Stomach (tissue), 9 donors: ENCODE measurements around the gene IGLON5. TPM values are rescaled to one million over a fixed set of nuclear protein-coding genes. Genes with fewer than 3 reads are reported as not detected.

Experiments
- DNase-seq, 2 donors: peaks; one replicate each; pipeline versions ENCODE4 v3.0.0 to v3.0.0-alpha.2; 2013 to 2019
- H3K27ac ChIP-seq, 5 donors: fragments of 200-600 bp in 4 of 5; sonication (generic) in 4 of 5; one replicate each; pipeline ENCODE4 v1.5.1; 2013 to 2019; ENCODE audit warnings: mild to moderate bottlenecking in 1 of 5, moderate library complexity in 1 of 5
- H3K27me3 ChIP-seq, 3 donors: fragments of 200-600 bp; sonication (generic); one replicate each; pipeline ENCODE4 v1.5.1; 2017 to 2019; ENCODE audit warnings: mixed run types in 1 of 3
- H3K36me3 ChIP-seq, 4 donors: fragments of 200-600 bp; sonication (generic); 1 replicate in 3 of 4; 2 replicates in 1 of 4; pipeline ENCODE4 v1.5.1; 2016 to 2019
- H3K4me1 ChIP-seq, 4 donors: fragments of 200-600 bp; sonication (generic); one replicate each; pipeline ENCODE4 v1.5.1; 2016 to 2019
- H3K4me3 ChIP-seq, 4 donors: fragments of 200-600 bp; sonication (generic) in 3 of 4; one replicate each; pipeline ENCODE4 v1.5.1; 2016 to 2019; ENCODE audit warnings: mild to moderate bottlenecking in 1 of 4
- H3K9me3 ChIP-seq, 4 donors: fragments of 200-600 bp; sonication (generic); one replicate each; pipeline ENCODE4 v1.5.1; 2016 to 2019
- EP300 ChIP-seq: sonication (generic); formaldehyde crosslinking; IDR thresholded peaks from one replicate; pipeline ENCODE4 v1.6.1; 2017; ENCODE audit warnings: antibody characterized with exemption
- POLR2A ChIP-seq, 4 donors: fragments of 450-650 bp; IDR thresholded peaks; one replicate each; pipeline ENCODE4 v1.6.1; 2016; ENCODE audit warnings: antibody characterized with exemption in 4 of 4, control low read depth in 2 of 4, mild to moderate bottlenecking in 1 of 4, moderate library complexity in 1 of 4
- POLR2AphosphoS5 ChIP-seq, 3 donors: sonication (generic); formaldehyde crosslinking; IDR thresholded peaks; one replicate each; pipeline ENCODE4 v1.6.1; 2016; ENCODE audit warnings: antibody characterized with exemption in 3 of 3
- WGBS, 5 donors: extraction: QIAGEN DNeasy Blood & Tissue Kit in 3 of 5; methylation state at CpG; one replicate each; pipeline versions ENCODE4 v1.1.5 to v1.1.7; 2013 to 2018; 5-methylcytosine and 5-hydroxymethylcytosine counted together
- intact Hi-C: fragments of 100-400 bp; cut with DNase I; formaldehyde crosslinking; loops from one replicate; pipeline ENCODE4 v1.15.1; 2023; ENCODE audit warnings: low total_unique reads
- polyA plus RNA-seq, 3 donors: library from polyadenylated mRNA; stranded (reverse); fragments of 200-250 nt; gene quantifications; one replicate each; pipeline ENCODE4 v1.2.3, GENCODE V29; 2013
- total RNA-seq, 5 donors: library from RNA; depleted of rRNA; stranded (reverse); fragments of >200 nt; gene quantifications; one replicate each; pipeline versions ENCODE4 v1.1.0 to v1.2.3, GENCODE V29; 2014 to 2016
- TF ChIP-seq, protein P1 (sequence below), 7 experiments: fragments of 450-650 bp in 4 of 7; fragments of 200-600 bp in 3 of 7; sonication (generic) in 3 of 7; IDR thresholded peaks; one replicate each; pipeline ENCODE4 v1.5.1; 2016 to 2019; ENCODE audit warnings: antibody characterized with exemption in 7 of 7, control low read depth in 2 of 7, mild to moderate bottlenecking in 1 of 7
- donor health status: healthy with polysubstance abuse.
- donor health status: Bipolar disorder and iron deficiency.
- donor health status: healthy.

IGLON5 gene
- total and polyA plus RNA-seq, 8 donors: 0.13 to 0.18 TPM; not detected in 6

DNA sequence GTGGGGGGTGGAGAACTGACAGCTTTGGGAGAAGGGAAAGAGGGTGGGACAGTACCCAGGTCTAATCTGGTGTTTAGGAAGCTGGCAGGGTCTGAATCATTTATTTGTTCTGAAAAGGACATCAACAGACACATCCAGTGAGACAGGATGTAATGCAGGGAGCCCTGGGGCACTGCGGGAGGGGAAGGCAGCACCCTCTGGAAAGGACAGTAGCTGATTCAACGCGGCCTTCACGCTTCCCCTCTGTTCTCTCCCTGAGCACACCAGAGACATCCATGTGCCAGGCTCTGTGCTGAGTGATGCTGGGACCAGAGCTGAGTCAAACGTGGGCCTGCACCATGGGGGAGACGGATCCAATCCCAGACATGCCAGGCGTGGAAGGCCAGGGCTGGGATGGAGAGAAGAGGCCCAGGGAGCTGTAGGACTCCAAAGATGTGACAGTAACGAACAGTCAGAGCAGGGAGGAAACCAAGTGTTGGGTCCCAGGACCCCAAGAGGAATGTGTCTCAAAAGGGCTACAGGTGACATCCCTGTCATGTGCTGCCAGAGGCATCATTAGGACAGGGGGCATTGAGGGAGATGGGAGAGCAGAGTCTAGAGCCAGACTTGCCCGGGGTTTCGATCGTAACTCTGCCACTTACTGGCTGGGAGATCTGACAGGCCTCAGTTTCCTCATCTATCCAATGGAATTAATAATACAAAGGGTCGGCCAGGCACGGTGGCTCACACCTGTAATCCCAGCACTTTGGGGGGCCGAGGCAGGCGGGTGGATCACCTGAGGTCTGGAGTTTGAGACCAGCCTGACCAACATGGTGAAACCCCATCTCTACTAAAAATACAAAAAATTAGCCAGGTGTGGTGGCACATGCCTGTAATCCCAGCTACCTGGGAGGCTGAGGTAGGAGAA, 53.0 kb downstream of the IGLON5 start:
- H3K27ac ChIP-seq: peak overlapping the region in 3 of 5 donors; percentile 2 to 96 (median 22)

DNA sequence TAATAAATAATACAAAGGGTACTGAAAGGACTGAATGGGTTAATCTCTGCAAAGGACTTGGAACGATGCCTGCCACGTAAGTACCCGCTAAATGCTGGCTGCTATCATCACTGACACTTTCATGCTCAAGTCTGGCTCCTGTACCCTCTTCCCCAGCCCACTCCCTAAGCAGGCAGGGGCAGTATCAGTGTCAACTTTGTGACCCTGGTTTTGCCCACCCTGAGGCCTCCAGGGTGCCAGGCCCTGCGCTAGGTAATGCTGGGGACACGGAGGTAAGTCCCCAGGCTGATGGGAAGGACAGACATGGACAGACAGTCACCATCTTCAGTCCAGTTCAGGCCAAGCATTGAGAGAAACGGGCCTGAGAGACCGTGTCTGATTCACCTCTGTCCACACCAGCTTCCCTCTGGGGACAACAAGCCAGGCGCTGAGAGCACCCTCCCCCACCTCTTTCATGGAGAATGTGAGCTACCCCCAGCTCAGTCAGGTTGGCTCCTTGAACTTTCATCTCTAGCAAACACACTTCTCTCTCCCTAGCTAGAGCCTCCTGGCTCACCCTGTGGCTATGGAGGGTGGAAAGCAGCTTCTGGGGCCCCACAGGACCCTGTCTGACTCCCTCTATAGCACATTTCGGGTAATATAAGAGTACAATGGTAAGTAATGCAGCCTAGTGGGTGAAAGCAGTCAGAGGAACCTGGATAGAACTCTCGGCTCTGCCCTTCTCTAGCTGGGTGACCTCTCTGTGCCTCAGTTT, 53.9 kb downstream of the IGLON5 start:
- Histone ChIP-seq H3K36me3 (no peaks in the 10 kb centered on the region), H3K27me3 (no peaks in the 10 kb centered on the region), H3K9me3 (no peaks in the 10 kb centered on the region), H3K27ac (peak overlapping the region; percentile 85 to 98 (median 93)), H3K4me3 (peak overlapping the region; percentile 72 to 85 (median 77)), H3K4me1 (peaks cover 14 to 53% (median 50%) of the 10 kb centered on the region in 4 donors)
- intact Hi-C loops: no loop called here
- WGBS, 5 donors: 6 to 17% (median 12%) methylated on average over 9 to 10 of the region's 10 CpGs
- peak; percentile 29 to 74 for DNase-seq
- TF ChIP-seq, protein P1, sequence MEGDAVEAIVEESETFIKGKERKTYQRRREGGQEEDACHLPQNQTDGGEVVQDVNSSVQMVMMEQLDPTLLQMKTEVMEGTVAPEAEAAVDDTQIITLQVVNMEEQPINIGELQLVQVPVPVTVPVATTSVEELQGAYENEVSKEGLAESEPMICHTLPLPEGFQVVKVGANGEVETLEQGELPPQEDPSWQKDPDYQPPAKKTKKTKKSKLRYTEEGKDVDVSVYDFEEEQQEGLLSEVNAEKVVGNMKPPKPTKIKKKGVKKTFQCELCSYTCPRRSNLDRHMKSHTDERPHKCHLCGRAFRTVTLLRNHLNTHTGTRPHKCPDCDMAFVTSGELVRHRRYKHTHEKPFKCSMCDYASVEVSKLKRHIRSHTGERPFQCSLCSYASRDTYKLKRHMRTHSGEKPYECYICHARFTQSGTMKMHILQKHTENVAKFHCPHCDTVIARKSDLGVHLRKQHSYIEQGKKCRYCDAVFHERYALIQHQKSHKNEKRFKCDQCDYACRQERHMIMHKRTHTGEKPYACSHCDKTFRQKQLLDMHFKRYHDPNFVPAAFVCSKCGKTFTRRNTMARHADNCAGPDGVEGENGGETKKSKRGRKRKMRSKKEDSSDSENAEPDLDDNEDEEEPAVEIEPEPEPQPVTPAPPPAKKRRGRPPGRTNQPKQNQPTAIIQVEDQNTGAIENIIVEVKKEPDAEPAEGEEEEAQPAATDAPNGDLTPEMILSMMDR (IDR thresholded peaks at IDR 0.05): no peak
- TF ChIP-seq EP300: no peak
- TF ChIP-seq POLR2AphosphoS5 (IDR thresholded peaks at IDR 0.05): no peak
- TF ChIP-seq POLR2A (IDR thresholded peaks at IDR 0.05): no peak

More for the DNA sequence above, 53.0 kb downstream of the IGLON5 start:
- no peaks in the 10 kb centered on the region for H3K36me3 ChIP-seq
- no peak for DNase-seq
- intact Hi-C loops: no loop called here
- TF ChIP-seq POLR2A (IDR thresholded peaks at IDR 0.05): no peak
- TF ChIP-seq, protein P1 (IDR thresholded peaks at IDR 0.05): no peak
- TF ChIP-seq POLR2AphosphoS5 (IDR thresholded peaks at IDR 0.05): no peak
- TF ChIP-seq EP300: no peak
- 79 to 92% (median 89%) methylated on average over 15 of the region's 15 CpGs for WGBS, 5 donors
- peak overlapping the region in 1 of 4 donors; percentile 81 for H3K4me3 ChIP-seq
- H3K27me3 ChIP-seq: no peaks in the 10 kb centered on the region
- peaks cover 14 to 53% (median 50%) of the 10 kb centered on the region in 4 donors for H3K4me1 ChIP-seq
- no peaks in the 10 kb centered on the region for H3K9me3 ChIP-seq

DNA sequence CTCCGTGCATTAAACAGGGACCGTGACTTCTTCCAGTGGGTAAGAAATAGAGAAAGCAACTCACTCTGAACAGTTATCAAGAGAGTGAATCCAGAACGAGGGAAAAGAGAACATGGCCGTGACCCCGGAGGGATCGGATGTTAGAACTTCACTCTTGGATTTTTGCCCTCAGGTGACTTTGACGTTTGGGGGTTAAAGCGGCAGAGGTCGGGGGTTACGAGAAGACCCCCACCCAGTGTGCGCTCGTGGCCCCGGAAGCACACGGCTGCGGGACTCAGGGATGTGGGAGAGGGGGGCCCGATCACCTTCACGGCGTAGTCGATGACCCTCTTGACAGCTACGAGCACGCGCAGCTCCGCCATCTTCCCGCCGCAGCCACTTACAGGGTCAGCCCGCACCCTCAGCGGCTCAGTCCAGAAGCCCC, 54.5 kb downstream of the IGLON5 start, which contains the start of gene ETFB:
Gene ETFB, minus strand, starts transcription at position 424 of the 424 bp plus-strand sequence. Its CDS starts 62 bp downstream, at position 362.
- H3K27ac ChIP-seq: peak within 1 kb of the TSS; percentile 85 to 98 (median 93)
- WGBS, 5 donors: 0 to 1% (median 0%) methylated on average over 18 to 27 of the region's 27 CpGs
- no peaks in the 10 kb centered on the region for H3K27me3 ChIP-seq
- peak within 1 kb of the TSS; percentile 72 to 85 (median 77) for H3K4me3 ChIP-seq
- H3K4me1 ChIP-seq: peaks cover 14 to 53% (median 50%) of the 10 kb centered on the region in 4 donors
- H3K9me3 ChIP-seq: no peaks in the 10 kb centered on the region
- intact Hi-C loops: no loop called here
- no peaks in the 10 kb centered on the region for H3K36me3 ChIP-seq
- no peak for DNase-seq
- TF ChIP-seq, protein P1 (IDR thresholded peaks at IDR 0.05): peak in 1 of 7 experiments; percentile 11
- no peak for TF ChIP-seq EP300
